SHP77 (cell line): ENCODE results near the gene CCNC.

Source experiments
- DNase-seq, 2 experiments: peaks; one replicate each; lab custom pipeline; 2025; lab: John Stamatoyannopoulos, UW

CCNC gene

DNA sequence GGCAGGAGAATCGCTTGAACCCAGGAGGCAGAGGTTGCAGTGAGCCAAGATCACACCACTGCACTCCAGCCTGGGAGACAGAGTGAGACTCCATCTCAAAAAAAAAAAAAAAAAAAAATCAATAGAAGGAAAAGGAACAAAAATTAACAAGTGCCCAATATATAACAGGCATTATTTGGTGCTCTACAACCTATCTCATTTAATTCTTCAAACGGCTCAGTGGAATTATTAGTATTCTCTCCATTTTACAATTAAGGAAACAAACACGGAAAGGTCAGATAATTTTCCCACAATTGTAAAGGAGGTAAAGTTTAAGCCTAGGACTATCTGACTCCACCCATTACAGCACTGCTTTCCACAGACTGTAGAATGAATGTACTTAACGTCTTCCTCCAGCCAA, 19.8 kb downstream of the CCNC start:
- no peak for DNase-seq

GRCh38 chr6:99547526-99547925, 20.9 kb downstream of the CCNC start:
- no peak for DNase-seq

DNA sequence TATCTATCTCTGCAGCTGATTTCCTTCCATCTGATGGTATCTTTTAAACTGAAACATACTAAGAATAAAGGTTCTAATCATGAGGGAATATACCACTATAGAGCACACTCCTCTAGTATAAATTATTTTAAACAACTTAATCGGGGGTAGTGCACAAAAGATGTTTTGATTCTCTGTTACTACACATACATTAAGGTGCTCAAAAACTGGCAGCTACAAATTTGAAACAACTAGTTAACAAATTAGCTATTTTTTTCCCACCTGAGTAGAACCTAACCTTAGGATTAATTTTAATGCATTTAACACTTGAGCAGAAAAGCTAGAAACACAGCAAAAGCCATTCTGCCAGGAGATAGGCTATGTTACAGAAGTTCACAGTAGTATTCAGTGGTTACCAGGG, 23.0 kb downstream of the CCNC start:
- no peak for DNase-seq

- DNase-seq, result no peak
These were observed 24.5 kb downstream of the CCNC start for GRCh38 chr6:99543968-99544367.

DNA sequence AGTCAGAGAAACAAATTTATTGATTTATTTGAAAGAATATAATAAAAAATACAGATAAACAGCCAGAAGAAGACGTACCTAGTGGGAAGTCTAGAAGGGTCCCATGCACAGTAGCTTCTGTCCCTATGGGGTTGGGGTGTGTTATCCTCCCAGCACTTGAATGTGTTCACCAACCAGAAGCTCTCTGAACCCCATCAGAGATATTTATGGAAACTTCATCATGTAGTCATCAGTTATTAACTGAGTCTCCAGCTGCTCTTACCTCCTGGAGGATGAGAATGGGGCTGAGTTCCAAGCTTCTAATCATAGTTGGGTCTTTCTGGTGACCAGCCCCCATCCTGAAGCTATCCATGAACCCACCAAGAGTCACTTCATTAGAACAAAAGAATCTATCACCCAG, 37.8 kb downstream of the CCNC start:
- DNase-seq, result no peak

- DNase-seq, result no peak
These were observed 45.9 kb downstream of the CCNC start for GRCh38 chr6:99522531-99522930.

GRCh38 chr6:99521633-99522151, 46.8 kb downstream of the CCNC start:
- no peak for DNase-seq

DNA sequence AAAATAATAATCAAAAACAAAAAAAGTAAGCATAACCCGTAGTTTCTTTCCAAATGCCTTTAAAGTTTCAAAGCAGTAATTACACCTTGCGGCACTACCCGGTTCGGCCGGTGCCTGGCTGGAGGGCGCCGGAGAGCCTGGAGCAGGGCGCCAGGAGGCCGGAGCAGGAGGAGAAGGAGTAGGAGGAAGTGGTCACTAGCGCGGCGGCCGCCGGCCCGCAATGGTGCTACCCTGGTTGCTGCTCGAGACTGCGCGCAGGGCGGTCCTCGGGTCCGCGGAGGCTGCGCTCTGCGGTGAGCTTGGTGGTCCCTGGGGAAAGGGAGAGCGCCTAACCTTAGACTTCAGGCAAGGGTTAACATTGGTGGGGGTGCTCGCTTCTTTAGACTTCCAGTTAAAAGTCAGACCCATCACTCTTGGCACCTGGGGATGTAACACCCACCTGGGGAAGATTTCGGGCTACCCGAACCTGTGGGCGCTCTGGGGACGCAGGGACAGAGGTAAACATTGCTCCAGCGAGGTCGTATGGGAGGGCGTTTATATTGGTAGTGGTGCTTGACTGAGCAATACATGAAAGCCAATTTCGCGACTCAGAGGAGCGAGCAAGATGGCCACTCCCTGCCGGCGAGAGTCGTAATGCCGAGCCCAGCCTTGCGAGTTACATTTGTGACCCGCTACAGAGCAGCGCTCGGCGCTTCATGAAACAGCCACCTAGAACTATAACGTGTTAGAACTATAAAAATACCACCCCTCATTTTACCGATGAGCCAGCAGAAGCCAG, 47.4 kb downstream of the CCNC start:
- DNase-seq, result peak; percentile 76 to 88

DNA sequence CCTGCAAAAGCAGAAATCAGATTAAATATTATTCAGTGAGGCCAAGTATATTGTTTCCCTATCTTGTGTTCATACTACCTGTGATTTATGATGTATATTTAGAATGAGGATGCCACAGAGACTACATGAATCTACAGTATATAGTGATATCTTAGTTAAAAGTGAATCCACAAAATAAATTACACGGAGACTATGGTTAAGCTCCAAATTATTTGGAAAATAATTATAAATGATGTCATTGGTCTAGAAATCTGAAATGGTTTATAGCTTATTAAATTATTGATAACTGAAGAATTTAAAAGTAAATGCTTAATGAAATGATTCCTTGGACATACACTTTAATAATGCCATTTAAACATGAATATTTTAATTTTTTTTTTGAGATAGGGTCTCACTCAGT, 49.0 kb downstream of the CCNC start:
- no peak for DNase-seq

DNA sequence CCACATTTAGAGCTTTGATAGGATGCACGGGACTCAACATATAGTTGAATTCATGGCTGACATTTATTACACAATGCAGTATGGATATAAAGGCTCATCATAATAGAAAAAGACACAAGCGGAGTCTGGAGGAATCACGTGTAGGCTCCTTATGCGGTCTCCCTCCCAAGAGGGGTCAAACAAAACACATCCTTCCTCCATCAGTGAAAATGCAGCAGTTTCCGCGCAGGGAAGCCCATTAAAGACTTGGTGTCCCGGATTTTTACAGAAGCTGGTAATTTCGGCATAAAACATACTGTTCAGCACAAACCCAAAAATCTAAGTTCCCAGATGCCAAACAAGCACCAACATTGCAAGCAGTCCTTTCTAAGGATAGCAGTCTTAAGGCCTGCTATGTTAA, 54.4 kb downstream of the CCNC start:
- DNase-seq, result no peak

DNA sequence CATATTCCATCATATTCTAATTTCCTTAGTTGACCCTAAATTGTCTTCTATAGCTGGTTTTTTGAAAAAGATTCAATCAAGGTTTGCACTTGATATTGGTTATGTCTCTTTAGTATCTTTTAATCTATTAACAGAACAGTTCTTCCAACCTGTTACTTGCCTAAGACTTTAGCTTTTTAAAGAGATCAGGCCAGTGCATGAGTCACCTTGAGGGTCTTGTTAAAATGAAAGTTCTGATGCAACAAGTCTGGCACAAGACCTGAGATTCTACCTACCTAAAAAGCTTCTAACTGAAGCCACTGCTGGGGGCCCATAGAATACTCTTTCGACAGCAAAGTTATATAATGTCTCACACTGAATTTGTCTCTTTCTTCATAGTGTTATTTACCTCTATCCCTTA, 56.4 kb downstream of the CCNC start:
- DNase-seq, result no peak

DNA sequence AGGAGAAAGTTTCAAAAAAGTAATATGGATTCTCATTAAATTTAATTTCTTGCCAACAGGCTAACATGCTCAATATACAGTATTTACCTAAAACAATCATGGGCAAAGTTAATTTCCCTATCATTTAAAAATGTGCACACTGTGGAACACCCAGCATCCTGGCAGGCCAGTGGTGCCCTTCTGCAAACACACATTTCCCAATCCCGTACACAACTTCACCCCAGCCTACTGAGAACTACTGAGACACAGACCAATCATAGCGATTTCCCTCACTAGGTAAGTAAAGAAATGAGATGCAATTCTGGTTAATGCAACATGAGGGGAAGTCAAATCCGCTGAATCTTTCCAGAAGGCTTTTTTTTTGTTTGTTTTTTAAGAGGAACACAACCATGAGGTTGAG, 60.8 kb downstream of the CCNC start:
- DNase-seq, result no peak

- no peak for DNase-seq
These were observed 66.7 kb downstream of the CCNC start for GRCh38 chr6:99501762-99502161.

GRCh38 chr6:99498421-99498820, 70.0 kb downstream of the CCNC start:
- DNase-seq, result no peak

DNA sequence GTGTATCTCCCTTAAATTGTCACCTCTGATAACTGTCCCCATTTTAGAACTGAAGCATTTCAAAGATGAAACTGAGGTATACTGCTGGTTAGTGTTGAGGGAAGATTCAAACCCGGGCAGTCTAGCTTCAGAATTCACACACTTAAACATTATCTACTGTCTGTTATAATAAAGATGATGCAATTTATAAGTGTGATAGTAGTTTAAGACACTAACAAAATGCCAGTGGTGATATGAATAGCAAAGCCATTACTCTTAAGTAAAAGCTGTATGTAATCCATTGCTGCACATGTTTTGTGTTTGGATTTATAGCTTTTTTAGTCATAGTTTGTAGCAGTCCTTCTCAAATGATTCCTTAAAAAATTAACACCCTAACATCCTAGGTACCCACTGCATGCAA, 73.0 kb downstream of the CCNC start:
- DNase-seq, result no peak
